ENCODE data around the gene CDHR4.
"Not testable (repeated sequence)": the region's sequence is repeated elsewhere in the genome, so short reads cannot be mapped to it uniquely, and the experiment has no call there.

CDHR4 gene

GRCh38 chr3:49780080-49780974 is 19.3 kb downstream of the CDHR4 start:
- DNase-seq (ENCODE audit: low spot score) (no peak), ATAC-seq (ENCODE audit: low read depth) (no peak)
- no peaks in the 10 kb centered on the region for H3K27me3 ChIP-seq (ENCODE audit: insufficient read depth, poor library complexity, severe bottlenecking)
- H3K36me3 ChIP-seq (ENCODE audit: low read depth) = peaks cover 44% of the 10 kb centered on the region
- TF ChIP-seq CTCF (IDR thresholded peaks at IDR 0.05; ENCODE audit: poor library complexity, severe bottlenecking) = no peak
- H3K9me3 ChIP-seq (ENCODE audit: severe bottlenecking) = no peaks in the 10 kb centered on the region
- H3K27ac ChIP-seq (ENCODE audit: poor library complexity, severe bottlenecking) = no peak overlapping the region
- H3K4me3 ChIP-seq (ENCODE audit: severe bottlenecking) = no peak overlapping the region
- peaks cover 5% of the 10 kb centered on the region for H3K4me1 ChIP-seq (ENCODE audit: insufficient read depth, poor library complexity, severe bottlenecking)

- H3K9me3 ChIP-seq (ENCODE audit: severe bottlenecking) = no peaks in the 10 kb centered on the region
- ATAC-seq (ENCODE audit: low read depth) = no peak
- H3K27me3 ChIP-seq (ENCODE audit: insufficient read depth, poor library complexity, severe bottlenecking) = no peaks in the 10 kb centered on the region
- H3K36me3 ChIP-seq (ENCODE audit: low read depth) = peaks cover 44% of the 10 kb centered on the region
- TF ChIP-seq CTCF (IDR thresholded peaks at IDR 0.05; ENCODE audit: poor library complexity, severe bottlenecking) = no peak
- DNase-seq (ENCODE audit: low spot score) = no peak
- H3K27ac ChIP-seq (ENCODE audit: poor library complexity, severe bottlenecking) = no peak overlapping the region
- no peaks in the 10 kb centered on the region for H3K4me1 ChIP-seq (ENCODE audit: insufficient read depth, poor library complexity, severe bottlenecking)
- H3K4me3 ChIP-seq (ENCODE audit: severe bottlenecking) = no peak overlapping the region
Measured at GRCh38 chr3:49779358-49780079, 20.2 kb downstream of the CDHR4 start.

GRCh38 chr3:49776101-49776500 is 23.6 kb downstream of the CDHR4 start:
- not testable (repeated sequence) for H3K27me3 ChIP-seq (ENCODE audit: insufficient read depth, poor library complexity, severe bottlenecking); H3K9me3 ChIP-seq (ENCODE audit: severe bottlenecking); H3K4me1 ChIP-seq (ENCODE audit: insufficient read depth, poor library complexity, severe bottlenecking); ATAC-seq (ENCODE audit: low read depth); H3K27ac ChIP-seq (ENCODE audit: poor library complexity, severe bottlenecking); H3K4me3 ChIP-seq (ENCODE audit: severe bottlenecking); DNase-seq (ENCODE audit: low spot score)
- H3K36me3 ChIP-seq (ENCODE audit: low read depth) = peaks cover 33% of the 10 kb centered on the region

GRCh38 chr3:49775538-49775937 is 24.1 kb downstream of the CDHR4 start:
- Histone ChIP-seq H3K36me3 (ENCODE audit: low read depth) (peaks cover 27% of the 10 kb centered on the region), H3K9me3 (ENCODE audit: severe bottlenecking) (no peaks in the 10 kb centered on the region), H3K27me3 (ENCODE audit: insufficient read depth, poor library complexity, severe bottlenecking) (no peaks in the 10 kb centered on the region), H3K4me3 (ENCODE audit: severe bottlenecking) (no peak overlapping the region), H3K4me1 (ENCODE audit: insufficient read depth, poor library complexity, severe bottlenecking) (no peaks in the 10 kb centered on the region), H3K27ac (ENCODE audit: poor library complexity, severe bottlenecking) (no peak overlapping the region)
- no peak for ATAC-seq (ENCODE audit: low read depth)
- TF ChIP-seq CTCF (IDR thresholded peaks at IDR 0.05; ENCODE audit: poor library complexity, severe bottlenecking) = no peak
- DNase-seq (ENCODE audit: low spot score) = no peak

GRCh38 chr3:49772703-49773102 is 27.0 kb downstream of the CDHR4 start:
- DNase-seq (ENCODE audit: low spot score) (no peak), ATAC-seq (ENCODE audit: low read depth) (no peak)
- no peak for TF ChIP-seq CTCF (IDR thresholded peaks at IDR 0.05; ENCODE audit: poor library complexity, severe bottlenecking)
- H3K9me3 ChIP-seq (ENCODE audit: severe bottlenecking) = no peaks in the 10 kb centered on the region
- no peaks in the 10 kb centered on the region for H3K27me3 ChIP-seq (ENCODE audit: insufficient read depth, poor library complexity, severe bottlenecking)
- H3K4me3 ChIP-seq (ENCODE audit: severe bottlenecking) = no peak overlapping the region
- H3K36me3 ChIP-seq (ENCODE audit: low read depth) = peaks cover 29% of the 10 kb centered on the region
- no peaks in the 10 kb centered on the region for H3K4me1 ChIP-seq (ENCODE audit: insufficient read depth, poor library complexity, severe bottlenecking)
- no peak overlapping the region for H3K27ac ChIP-seq (ENCODE audit: poor library complexity, severe bottlenecking)
